NOMO-1 treated with dmso at 0.1 percent for 144 hours (cell line): ENCODE results near the gene UTP15.

Experiments
- DNase-seq: peaks from one replicate; lab custom pipeline; 2025; ENCODE audit not compliant: unreplicated experiment; lab: John Stamatoyannopoulos, UW

The UTP15 gene

GRCh38 chr5:73564675-73565074 is 868 bp upstream of the UTP15 start:
- DNase-seq, result peak; percentile 6

DNA sequence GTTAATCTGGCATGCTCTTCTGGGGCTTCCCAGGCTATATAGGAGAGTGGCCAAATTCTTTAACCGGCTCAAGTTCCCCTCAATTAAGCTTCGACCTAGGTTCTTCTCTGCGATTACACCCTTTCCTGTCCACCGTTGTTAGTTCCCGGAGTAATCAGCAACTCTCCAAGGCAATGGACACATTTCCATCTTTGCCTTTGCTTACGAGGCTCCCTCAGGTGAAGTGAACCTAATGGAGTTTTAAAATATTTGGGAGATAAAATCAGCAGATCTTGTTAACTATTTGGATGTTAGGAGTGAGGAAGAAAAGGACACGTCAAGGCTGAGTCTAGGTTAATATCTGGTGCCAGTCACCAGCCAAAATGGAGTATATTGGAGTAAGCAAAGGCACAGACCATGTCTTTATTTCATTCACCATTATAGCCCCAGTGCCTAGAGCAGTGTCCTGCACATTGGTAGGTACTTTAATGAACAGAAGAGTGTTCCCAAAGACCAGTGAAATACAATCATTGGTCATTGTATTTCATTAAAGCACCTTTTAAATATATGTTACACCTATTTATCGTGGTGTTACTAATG is 515 bp downstream of the UTP15 start:
- DNase-seq, result no peak

- no peak for DNase-seq
Observed at GRCh38 chr5:73582285-73583145, 17.0 kb downstream of the UTP15 start.

- DNase-seq, result no peak
Observed at GRCh38 chr5:73587923-73588322, 22.4 kb downstream of the UTP15 start.

DNA sequence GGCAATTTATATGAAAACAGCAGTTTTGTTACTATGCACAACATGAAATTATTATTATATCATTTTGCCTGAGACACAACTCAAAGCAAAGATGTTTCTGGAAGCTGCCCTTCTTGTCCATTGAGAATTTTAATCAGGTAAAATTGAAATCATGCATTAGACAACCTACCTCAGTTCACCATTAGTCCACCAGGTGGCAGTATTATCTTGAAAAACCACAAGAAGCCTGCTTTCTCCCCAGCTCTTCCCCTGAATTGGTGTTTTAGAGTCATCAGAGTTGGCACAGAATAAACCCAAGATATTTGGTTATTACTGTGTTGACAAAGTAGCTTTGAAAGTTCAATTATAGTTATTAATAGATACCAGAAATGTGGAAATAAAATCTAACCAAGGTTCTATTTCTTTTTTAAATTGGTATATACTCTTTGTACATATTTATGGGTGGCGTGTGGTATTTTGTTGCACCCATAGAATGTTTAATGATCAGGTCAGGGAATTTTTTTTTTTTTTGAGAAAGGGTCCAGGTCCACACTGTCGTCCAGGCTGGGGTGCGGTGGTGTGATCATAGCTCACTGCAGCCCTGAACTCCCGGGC is 25.7 kb downstream of the UTP15 start:
- DNase-seq, result no peak

GRCh38 chr5:73591698-73592501 is 26.4 kb downstream of the UTP15 start:
- DNase-seq, result no peak

DNA sequence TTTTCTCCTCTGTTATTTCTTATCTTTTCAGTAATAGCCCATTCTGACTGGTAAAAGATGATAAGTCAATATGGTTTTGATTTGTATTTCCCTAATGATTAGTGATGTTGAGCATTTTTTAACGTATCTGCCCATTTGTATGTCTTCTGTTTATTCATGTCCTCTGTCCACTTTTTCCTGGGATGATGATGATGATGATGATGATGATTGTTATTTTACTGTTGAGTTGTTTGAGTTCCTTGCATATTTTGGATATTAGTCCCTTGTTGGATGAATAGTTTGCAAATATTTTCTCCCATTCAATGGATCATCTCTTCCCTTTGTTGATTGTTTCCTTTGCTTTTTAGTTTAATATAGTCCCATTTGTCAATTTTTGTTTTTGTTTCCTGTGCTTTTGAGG is 27.0 kb downstream of the UTP15 start:
- no peak for DNase-seq

DNA sequence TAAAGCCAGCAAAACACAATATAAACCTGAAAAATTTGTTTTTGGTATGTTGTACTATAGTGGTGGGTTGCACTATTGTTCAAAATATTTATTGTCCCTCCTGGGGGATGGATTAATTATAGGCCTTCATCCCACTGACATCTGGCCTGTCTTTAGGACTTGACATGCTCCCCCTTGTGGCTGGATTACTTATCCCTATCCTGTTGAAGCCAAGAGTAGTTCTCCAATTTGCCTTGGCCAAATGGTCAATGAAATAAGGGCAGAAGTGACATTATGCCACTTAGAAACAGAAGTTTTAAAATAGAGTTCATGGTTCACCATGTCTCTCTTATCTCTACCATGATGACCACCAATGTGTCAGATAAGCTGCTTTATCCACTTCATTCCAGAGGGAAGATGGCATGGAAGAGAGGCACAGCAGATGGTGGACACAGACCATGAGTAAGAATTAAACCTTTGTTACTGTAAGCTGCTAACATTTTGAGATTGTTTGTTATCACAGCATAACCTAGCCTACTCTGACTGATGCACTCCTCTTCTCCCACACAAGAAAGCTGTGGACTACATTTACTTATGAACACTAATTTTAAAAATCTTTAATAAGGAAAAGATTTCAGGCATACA is 31.3 kb downstream of the UTP15 start:
- DNase-seq, result no peak

DNA sequence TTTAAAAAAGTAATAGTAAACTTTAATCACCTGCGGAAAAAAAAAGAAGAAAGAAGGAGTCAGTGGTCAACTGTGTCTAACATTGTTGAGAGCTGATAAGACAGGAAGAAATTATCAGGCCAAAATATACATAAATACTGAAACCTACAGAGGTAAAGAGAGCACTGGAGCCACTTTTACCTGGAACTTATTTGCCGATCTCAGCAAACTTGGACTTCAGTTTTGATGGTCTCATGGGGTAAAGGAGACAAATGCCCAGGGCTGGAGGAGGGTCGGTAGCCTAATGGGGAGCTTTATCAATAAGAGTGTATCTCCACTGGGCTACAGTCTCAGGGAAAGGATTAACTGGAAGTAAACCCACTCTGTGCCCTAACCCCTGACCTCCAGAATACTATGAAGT is 33.8 kb downstream of the UTP15 start:
- no peak for DNase-seq

- DNase-seq, result no peak
Observed at GRCh38 chr5:73603998-73604397, 38.5 kb downstream of the UTP15 start.

- no peak for DNase-seq
Observed at GRCh38 chr5:73605223-73606087, 39.9 kb downstream of the UTP15 start.

DNA sequence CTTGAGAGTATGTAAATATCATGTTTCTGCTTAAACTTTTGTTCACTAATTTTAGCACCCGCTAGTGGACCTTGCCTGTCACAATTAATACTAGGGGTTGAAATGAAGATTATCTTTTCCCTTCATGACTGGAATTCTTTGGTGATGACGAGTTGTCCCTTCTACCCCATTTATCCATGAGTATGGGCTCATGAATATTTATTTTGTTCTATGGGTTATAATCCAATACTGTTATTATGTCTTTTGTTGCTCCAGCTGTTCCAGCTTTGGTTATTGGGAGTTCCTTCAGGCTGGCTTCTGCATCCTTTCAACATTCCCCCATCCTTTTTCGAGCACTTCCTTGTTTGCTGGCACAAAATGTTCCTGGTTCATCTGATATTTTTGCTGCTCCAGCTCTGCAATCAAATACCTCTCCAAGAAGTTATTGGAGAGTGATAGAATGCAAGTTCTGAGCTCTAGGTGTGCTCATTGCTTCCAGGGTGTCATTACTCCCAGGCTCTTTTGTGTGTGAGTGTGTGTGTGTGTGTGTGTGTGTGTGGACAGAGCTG is 40.7 kb downstream of the UTP15 start:
- no peak for DNase-seq

DNA sequence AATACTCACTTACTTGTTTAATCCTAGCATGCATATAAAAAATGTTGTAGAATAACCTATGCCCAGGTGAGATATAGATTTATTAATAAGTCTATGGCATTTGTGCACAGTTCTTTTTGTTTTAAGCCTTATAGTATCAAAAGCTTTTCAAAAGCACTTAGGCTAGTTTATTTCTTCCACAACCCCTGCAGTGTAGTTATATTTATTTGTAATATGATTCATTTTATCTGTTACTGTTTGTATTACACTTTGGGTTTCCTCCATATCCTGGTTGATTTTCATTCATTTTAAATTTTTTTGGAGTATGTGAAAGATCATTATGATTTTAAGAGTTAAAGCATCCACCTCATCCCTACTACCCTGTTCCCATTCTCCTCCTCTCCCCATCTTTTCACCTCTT is 41.7 kb downstream of the UTP15 start:
- DNase-seq, result no peak

GRCh38 chr5:73612799-73613198 is 47.3 kb downstream of the UTP15 start:
- DNase-seq, result no peak

GRCh38 chr5:73615085-73615484 is 49.5 kb downstream of the UTP15 start:
- no peak for DNase-seq

DNA sequence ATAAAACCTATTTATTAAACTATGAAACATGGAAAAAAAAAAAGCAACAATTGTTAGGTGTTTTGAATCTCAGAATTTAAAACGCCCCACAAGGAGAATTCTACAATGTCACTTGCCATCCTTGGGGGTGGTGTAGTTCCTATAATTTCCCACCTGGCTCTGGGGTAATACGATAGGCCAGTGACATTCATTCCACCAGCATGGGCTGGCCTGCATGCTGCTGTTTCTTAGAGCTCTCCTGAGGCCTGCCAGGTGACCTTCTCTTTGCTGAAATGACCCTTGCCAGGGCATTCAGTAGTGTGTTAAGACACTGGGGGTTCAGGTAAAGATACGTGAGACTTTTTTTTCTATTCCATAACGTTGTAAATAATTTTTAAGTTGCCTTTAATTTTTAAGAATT is 50.4 kb downstream of the UTP15 start:
- no peak for DNase-seq

- no peak for DNase-seq
Observed at GRCh38 chr5:73617510-73618279, 52.2 kb downstream of the UTP15 start.

- no peak for DNase-seq
Observed at GRCh38 chr5:73619606-73620333, 54.2 kb downstream of the UTP15 start.

- DNase-seq, result no peak
Observed at GRCh38 chr5:73620334-73620687, 54.8 kb downstream of the UTP15 start.
